MM.1S (cell line): Measurements from ENCODE around the gene SLC8A1.

Experiments used
- DNase-seq: peaks from one replicate; pipeline ENCODE4 v3.0.0-alpha.2; 2015
- H2AFZ ChIP-seq: fragments of 300-600 bp; sonication (generic); 2 replicates; pipeline ENCODE4 v1.6.0; 2016; ENCODE audit warnings: antibody characterized with exemption, low read length
- H3F3A ChIP-seq: fragments of 300-600 bp; sonication (generic); 2 replicates; pipeline ENCODE4 v1.6.1; 2016; ENCODE audit warnings: mild to moderate bottlenecking, antibody characterized with exemption, low read length, moderate library complexity, mixed read lengths; ENCODE audit not compliant: insufficient read depth
- H3K27ac ChIP-seq: fragments of 300-600 bp; sonication (generic); 2 replicates; pipeline ENCODE4 v1.5.1; 2016; ENCODE audit warnings: mild to moderate bottlenecking, low read length
- H3K27me3 ChIP-seq: fragments of 300-600 bp; sonication (generic); replicated peaks from 2 replicates; pipeline ENCODE4 v1.6.0; 2016; ENCODE audit warnings: low read length; ENCODE audit not compliant: insufficient read depth
- H3K36me3 ChIP-seq: fragments of 300-600 bp; sonication (generic); replicated peaks from 2 replicates; pipeline ENCODE4 v1.6.1; 2016; ENCODE audit warnings: mild to moderate bottlenecking, low read length, mixed read lengths; ENCODE audit not compliant: insufficient read depth
- H3K4me1 ChIP-seq: fragments of 300-600 bp; sonication (generic); 2 replicates; pipeline ENCODE4 v1.6.1; 2016; ENCODE audit warnings: low read length, mixed read lengths
- H3K4me2 ChIP-seq: fragments of 300-600 bp; sonication (generic); 2 replicates; pipeline ENCODE4 v1.6.0; 2016; ENCODE audit warnings: low read depth, low read length
- H3K4me3 ChIP-seq: fragments of 300-600 bp; sonication (generic); 2 replicates; pipeline ENCODE4 v1.5.1; 2016; ENCODE audit warnings: low read length, mixed read lengths
- H3K79me2 ChIP-seq: fragments of 300-600 bp; sonication (generic); 2 replicates; pipeline ENCODE4 v1.6.1; 2016; ENCODE audit warnings: mixed run types, low read length, mixed read lengths
- H3K9ac ChIP-seq: fragments of 300-600 bp; sonication (generic); 2 replicates; pipeline ENCODE4 v1.6.1; 2016; ENCODE audit warnings: low read length, mixed read lengths
- H3K9me2 ChIP-seq: fragments of 300-600 bp; sonication (generic); replicated peaks from 2 replicates; pipeline ENCODE4 v1.6.1; 2016; ENCODE audit warnings: mild to moderate bottlenecking, low read length, mixed read lengths; ENCODE audit not compliant: insufficient read depth
- H3K9me3 ChIP-seq: fragments of 300-600 bp; sonication (generic); replicated peaks from 2 replicates; pipeline ENCODE4 v1.6.1; 2016; ENCODE audit warnings: mild to moderate bottlenecking, low read length, mixed read lengths; ENCODE audit not compliant: insufficient read depth
- H4K20me1 ChIP-seq: fragments of 300-600 bp; sonication (generic); 2 replicates; pipeline ENCODE4 v1.6.1; 2016; ENCODE audit warnings: mild to moderate bottlenecking, low read length, moderate library complexity, mixed read lengths; ENCODE audit not compliant: insufficient read depth
- EZH2 ChIP-seq: fragments of 300-600 bp; sonication (generic); optimal IDR thresholded peaks from 2 replicates; pipeline ENCODE3; 2017; ENCODE audit warnings: low read depth, mild to moderate bottlenecking, antibody characterized with exemption, low read length, mixed read lengths
- EZH2phosphoT487 ChIP-seq: fragments of 300-600 bp; sonication (generic); IDR thresholded peaks from 2 replicates; pipeline ENCODE4 v1.6.1; 2018; ENCODE audit warnings: antibody characterized with exemption, low read length
- TF ChIP-seq, protein P1 (sequence below): fragments of 300-600 bp; sonication (generic); IDR thresholded peaks from 2 replicates; pipeline ENCODE4 v1.5.1; 2016; ENCODE audit warnings: antibody characterized with exemption, low read length, mixed read lengths

The SLC8A1 gene

DNA sequence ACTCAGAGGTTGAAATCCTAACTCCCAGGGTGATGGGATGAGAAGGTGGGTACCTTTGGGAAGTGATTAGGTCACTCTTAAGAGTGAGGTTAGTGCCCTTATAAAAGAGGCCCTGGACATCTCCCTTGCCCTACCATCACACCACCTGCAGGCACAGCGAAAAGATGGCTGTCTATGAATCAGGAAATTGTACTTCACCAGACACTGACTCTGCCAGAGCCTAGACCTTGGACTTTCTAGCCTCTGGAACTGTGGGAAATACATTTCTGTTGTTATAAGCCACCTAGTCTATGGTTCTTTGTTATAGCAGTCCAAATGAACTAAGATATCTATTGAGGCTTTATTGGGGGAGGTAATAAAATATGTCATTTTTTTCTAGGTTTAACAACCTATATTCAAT lies 203.6 kb downstream of the SLC8A1 start:
- Histone ChIP-seq H3K27ac (no peak overlapping the region), H3K9me2 (no peaks in the 10 kb centered on the region), H3K79me2 (no peaks in the 10 kb centered on the region), H3K36me3 (no peaks in the 10 kb centered on the region), H4K20me1 (no peaks in the 10 kb centered on the region), H3K9ac (no peak overlapping the region), H3K27me3 (no peaks in the 10 kb centered on the region), H3K4me2 (no peak overlapping the region), H3K4me3 (no peak overlapping the region), H3F3A (no peaks in the 10 kb centered on the region), H2AFZ (no peak overlapping the region), H3K4me1 (peaks cover 4% of the 10 kb centered on the region; the same call in 1 of the 2 replicates), H3K9me3 (no peaks in the 10 kb centered on the region)
- no peak for DNase-seq
- TF ChIP-seq, protein P1, sequence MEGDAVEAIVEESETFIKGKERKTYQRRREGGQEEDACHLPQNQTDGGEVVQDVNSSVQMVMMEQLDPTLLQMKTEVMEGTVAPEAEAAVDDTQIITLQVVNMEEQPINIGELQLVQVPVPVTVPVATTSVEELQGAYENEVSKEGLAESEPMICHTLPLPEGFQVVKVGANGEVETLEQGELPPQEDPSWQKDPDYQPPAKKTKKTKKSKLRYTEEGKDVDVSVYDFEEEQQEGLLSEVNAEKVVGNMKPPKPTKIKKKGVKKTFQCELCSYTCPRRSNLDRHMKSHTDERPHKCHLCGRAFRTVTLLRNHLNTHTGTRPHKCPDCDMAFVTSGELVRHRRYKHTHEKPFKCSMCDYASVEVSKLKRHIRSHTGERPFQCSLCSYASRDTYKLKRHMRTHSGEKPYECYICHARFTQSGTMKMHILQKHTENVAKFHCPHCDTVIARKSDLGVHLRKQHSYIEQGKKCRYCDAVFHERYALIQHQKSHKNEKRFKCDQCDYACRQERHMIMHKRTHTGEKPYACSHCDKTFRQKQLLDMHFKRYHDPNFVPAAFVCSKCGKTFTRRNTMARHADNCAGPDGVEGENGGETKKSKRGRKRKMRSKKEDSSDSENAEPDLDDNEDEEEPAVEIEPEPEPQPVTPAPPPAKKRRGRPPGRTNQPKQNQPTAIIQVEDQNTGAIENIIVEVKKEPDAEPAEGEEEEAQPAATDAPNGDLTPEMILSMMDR = no peak
- TF ChIP-seq EZH2phosphoT487 (no peak), EZH2 (no peak)

DNA sequence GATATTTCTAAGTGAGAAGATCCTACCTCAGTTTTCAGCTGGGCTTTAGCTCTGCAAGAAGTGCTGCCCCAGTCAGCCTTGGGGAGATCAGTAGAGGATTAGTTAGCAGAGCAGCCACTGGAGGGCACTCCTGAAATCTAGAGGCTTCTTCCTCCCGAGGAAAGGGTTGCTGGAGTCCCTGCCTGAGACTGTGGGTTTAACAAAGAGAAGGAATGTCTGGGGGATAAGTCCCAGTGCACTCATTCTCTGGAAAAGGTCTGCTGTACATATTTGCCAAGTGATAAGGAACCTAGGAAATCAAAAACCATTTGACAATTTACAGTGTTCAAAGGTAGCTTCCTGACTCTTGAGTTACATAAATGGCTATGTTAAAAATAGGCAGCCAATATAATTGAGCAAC lies 207.2 kb downstream of the SLC8A1 start:
- H2AFZ ChIP-seq = no peak overlapping the region
- no peaks in the 10 kb centered on the region for H3K36me3 ChIP-seq
- H3K9ac ChIP-seq = no peak overlapping the region
- TF ChIP-seq EZH2 (no peak), EZH2phosphoT487 (no peak)
- TF ChIP-seq, protein P1 = peak; percentile 54
- no peaks in the 10 kb centered on the region for H3F3A ChIP-seq
- H4K20me1 ChIP-seq = no peaks in the 10 kb centered on the region
- no peaks in the 10 kb centered on the region for H3K9me3 ChIP-seq
- H3K9me2 ChIP-seq = no peaks in the 10 kb centered on the region
- H3K79me2 ChIP-seq = no peaks in the 10 kb centered on the region
- H3K27ac ChIP-seq = no peak overlapping the region
- no peaks in the 10 kb centered on the region for H3K27me3 ChIP-seq
- peaks cover 4% of the 10 kb centered on the region; the same call in 1 of the 2 replicates for H3K4me1 ChIP-seq
- peak; percentile 45 for DNase-seq
- H3K4me3 ChIP-seq = no peak overlapping the region
- no peak overlapping the region for H3K4me2 ChIP-seq

DNA sequence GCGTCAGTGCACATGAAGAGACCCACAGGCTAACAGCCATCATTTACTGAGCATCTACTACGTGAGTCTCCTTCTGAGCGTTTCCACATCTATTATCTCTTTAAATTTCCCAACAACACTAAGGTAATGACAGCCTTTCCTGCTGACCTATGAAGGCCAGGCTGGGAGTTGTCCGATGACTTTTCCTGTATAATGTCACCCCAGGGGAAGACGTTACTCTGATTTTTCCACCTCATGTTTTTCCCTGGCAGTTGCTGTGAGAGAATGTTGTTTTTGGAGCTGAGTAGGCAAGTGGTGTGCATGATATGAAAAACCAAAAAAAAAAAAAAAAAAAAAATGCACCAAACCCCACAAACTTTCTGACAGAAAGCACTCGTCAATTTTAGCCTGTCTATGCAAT lies 207.6 kb downstream of the SLC8A1 start:
- no peaks in the 10 kb centered on the region for H3K9me3 ChIP-seq
- H3K27me3 ChIP-seq = no peaks in the 10 kb centered on the region
- H3K4me3 ChIP-seq = no peak overlapping the region
- no peak for DNase-seq
- H3K4me2 ChIP-seq = no peak overlapping the region
- no peak overlapping the region for H3K9ac ChIP-seq
- no peak overlapping the region for H3K27ac ChIP-seq
- no peak overlapping the region for H2AFZ ChIP-seq
- no peaks in the 10 kb centered on the region for H3F3A ChIP-seq
- peaks cover 2% of the 10 kb centered on the region; the same call in 1 of the 2 replicates for H3K4me1 ChIP-seq
- H3K9me2 ChIP-seq = no peaks in the 10 kb centered on the region
- H3K36me3 ChIP-seq = no peaks in the 10 kb centered on the region
- H4K20me1 ChIP-seq = no peaks in the 10 kb centered on the region
- no peaks in the 10 kb centered on the region for H3K79me2 ChIP-seq
- TF ChIP-seq, protein P1 = no peak
- TF ChIP-seq EZH2 (no peak), EZH2phosphoT487 (no peak)
